Caki2 (cell line): ENCODE results near the gene SPCS3. TPM values are rescaled to one million over a fixed set of nuclear protein-coding genes. Genes with fewer than 3 reads are reported as not detected.
A peak's percentile ranks its signal among the peaks of the same experiment; 100 is the strongest.
"Not testable (repeated sequence)": the region's sequence is repeated elsewhere in the genome, so short reads cannot be mapped to it uniquely, and the experiment has no call there.

ENCODE experiments used
- DNase-seq: peaks from one replicate; pipeline ENCODE4 v3.0.0-alpha.2; 2015; ENCODE audit warnings: low read depth
- in situ Hi-C: cut with HindIII; loops from 2 replicates; pipeline ENCODE4 v1.10.0; 2016; ENCODE audit warnings: low sequenced_read_pairs, low pct_unique_long_range_greater_than_20kb, mixed read lengths
- total RNA-seq: library from RNA; depleted of rRNA; stranded (reverse); fragments of >200 nt; shearing (Covaris generic); gene quantifications from 2 replicates; pipeline ENCODE4 v1.2.3, GENCODE V29; 2014; ENCODE audit warnings: low replicate concordance

The SPCS3 gene
- total RNA-seq, 1 experiment from 2014 or later = 64.6 TPM

GRCh38 chr4:176300565-176300964 lies 19.2 kb upstream of the SPCS3 start:
- in situ Hi-C loops = no loop called here
- DNase-seq = no peak

DNA sequence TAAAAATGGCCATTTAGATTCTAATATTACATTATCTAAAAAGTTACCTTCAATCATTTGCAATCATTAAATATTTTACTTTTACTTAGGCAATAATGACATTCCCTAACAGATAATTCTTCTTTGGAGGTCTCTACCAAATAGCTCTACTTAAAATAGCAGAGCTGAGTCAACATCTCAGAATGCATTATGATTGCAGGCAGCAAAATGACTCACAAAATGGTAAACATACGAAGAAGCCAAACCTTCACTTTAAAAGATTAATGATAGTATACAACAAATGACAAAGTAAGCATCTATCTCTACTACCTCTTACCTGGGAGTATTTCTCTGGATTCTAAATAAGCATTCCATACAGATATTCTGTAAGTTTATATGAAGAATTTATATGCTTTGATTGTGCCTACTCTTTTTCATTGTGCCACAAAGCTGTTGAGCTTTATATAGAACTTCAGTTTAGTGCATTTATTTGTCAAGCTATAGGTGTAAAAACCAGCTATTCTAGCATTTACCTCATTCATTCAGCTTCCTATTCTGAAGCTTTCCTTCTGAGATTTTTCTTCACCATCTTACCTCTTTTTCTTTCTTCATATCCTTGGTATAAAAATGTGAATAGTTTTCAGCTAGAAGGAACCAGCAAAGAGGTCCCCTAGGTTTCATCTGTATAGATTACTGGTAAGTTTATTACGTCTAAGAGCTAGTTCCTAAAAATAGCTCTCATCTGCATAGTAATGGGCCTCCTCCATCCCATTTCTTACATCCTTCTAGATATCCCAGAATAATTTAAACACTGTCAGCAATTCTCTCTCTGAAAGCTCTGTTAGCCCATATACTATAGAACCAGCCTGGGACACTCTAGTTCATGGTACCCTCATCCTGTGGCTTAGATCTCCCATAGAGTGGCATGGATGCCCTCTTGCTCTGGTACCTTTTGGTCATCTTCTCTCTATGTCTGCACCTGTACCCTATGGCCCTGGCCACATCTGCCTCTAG lies 17.2 kb upstream of the SPCS3 start:
- in situ Hi-C loops = no loop called here
- DNase-seq = peak; percentile 37

DNA sequence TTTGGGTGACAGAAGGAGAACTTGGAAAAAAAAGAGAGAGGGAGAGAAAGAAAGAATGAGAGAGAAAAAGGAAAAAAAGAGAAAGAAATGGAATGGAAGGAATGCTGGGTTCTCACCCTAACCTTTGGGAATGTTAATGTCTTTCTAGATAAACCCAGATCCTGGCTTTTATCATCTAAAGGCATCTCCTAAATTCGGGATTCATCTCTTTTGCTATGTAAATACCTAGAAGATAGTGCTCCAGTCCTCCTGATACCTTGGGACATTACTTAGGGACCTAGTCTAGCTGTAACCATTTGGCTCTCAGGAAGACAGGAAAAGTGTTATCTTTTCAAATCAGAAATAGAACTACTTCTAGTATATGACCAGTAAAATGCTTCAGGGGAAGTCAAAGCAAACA lies 15.8 kb upstream of the SPCS3 start:
- DNase-seq = no peak
- in situ Hi-C loops = no loop called here

DNA sequence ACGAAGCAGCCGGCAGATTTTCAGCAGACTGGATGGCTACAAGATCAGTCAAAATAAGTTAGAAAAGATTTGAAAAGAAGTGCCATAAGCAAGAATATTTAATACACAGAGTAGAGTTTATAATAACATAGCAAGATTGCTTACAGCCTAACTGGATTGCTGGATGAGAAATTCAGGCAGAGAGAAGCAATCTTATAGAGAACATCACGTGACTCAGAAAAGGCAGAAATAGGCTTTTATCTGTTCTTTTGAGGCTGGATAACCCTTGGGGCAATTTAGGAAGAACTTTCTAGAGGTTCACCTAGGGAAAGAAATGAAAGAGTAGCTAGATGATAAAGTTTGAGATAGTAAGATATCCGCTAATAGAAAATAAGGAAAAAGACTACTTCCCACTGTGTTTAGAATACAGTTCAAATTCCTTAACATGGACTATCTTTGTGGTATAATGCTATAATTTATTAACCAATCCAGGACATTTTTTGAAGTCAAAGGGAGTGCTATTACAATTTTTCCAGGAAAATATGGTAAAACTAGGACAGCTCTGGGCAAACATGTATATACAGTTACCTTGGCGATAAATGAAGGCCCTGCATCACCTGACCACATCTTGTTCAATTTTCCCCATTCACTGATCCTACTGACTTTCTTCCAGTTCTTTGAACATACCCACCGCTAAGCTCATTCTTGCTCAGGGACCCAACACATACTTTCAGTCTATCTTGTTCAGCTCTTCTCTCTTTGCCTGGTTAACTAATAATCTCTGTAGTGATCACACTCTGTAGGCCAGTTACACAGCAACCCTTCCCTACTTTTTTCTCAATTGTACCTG lies 12.7 kb upstream of the SPCS3 start:
- in situ Hi-C loops = no loop called here
- peak; percentile 60 for DNase-seq

DNA sequence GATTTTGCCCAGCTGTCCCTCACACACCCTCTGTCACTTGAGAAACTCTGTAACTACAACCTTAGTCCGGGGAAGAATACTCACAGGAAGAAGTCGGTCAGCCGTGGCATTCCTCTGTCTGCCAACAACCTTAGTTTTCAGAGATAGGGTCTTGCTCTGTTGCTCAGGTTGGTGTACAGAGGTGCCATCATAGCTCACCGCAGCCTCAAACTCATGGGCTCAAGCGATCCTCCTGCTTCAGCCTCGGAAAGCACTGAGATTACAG lies 12.2 kb upstream of the SPCS3 start:
- DNase-seq = no peak
- in situ Hi-C loops = no loop called here

GRCh38 chr4:176308441-176308840 lies 11.3 kb upstream of the SPCS3 start:
- DNase-seq = no peak
- in situ Hi-C loops = no loop called here

DNA sequence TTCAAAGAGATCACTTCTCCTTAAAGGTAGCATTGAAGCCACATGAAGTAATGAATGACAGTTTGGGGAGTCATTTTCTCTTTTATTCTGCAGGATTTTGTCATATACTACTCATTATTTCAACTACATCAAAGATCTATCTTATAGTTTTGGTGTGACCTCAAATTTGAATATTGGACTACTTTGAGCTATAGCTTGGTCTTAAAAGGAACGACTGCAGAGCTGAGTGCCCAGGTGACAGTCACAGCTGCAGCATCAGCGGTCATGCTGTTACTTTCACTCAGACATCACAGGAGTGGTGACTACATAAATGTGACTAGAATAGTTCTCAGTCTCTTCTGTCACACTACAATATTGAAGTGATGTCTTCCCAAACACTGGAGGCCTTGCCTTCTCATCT lies 10.7 kb upstream of the SPCS3 start:
- no peak for DNase-seq
- in situ Hi-C loops = no loop called here

- no peak for DNase-seq
- in situ Hi-C loops = no loop called here
Measured at GRCh38 chr4:176309772-176310171, 10.0 kb upstream of the SPCS3 start.

DNA sequence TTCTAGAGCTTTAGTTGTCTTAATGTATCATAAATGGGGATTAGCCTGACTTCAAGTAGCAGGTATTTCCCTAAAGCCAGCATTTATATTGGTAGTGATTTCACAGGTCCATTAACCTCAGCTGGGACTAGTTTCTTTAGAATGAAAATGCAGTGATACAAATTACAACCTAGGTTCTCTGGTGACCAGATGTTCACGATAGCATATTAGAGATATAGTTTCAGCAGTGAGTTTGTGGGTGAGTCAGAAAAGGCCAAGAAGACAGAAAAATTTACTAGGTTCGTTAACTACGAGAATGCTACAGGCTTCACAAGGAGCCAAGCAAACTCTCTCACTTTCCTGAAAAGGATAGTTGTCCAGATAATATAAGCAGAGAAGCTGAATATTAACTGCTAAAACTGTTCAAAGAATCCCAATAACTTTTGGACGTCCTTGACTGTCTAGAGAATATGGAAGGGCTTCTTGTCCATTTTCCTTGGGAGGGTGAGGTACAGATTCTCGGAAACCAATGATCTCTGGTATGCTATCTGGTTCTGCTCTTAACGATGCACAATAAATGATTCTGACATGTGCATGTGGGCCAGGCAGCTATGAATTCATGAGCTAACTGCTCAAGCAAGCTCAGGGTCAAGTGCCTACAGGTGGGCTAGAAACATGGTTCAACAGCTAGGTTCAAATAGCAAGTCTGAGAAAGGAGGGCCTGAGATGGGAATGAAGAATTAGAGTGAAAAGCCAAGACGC lies 6.0 kb upstream of the SPCS3 start:
- no peak for DNase-seq
- in situ Hi-C loops = no loop called here

DNA sequence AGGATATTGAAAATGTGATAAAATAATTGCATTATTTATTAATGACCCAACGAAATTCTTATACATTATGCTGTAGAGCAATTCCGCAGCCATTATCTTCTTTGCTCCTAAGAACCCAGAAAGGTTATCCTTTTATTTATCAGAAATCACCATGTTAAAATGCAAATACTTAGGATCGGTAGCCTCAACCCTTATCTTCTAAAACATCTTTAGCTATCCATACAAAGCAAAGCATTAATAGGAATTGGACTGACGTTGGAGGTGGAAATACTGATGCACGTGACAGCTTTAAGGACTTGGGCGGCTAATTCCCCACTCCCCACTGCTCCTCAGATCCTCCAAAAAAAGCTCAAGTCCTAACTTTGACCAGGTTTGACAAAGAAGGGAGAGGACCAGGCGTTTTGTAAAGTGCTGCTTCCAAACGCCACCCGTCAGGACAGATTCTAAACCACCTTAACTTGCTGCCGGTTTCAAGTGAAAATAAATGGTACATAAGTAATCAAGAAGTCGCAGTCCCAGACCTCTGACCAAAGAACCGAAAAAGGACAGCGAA lies 539 bp upstream of the SPCS3 start:
- DNase-seq = no peak
- in situ Hi-C loops = no loop called here

DNA sequence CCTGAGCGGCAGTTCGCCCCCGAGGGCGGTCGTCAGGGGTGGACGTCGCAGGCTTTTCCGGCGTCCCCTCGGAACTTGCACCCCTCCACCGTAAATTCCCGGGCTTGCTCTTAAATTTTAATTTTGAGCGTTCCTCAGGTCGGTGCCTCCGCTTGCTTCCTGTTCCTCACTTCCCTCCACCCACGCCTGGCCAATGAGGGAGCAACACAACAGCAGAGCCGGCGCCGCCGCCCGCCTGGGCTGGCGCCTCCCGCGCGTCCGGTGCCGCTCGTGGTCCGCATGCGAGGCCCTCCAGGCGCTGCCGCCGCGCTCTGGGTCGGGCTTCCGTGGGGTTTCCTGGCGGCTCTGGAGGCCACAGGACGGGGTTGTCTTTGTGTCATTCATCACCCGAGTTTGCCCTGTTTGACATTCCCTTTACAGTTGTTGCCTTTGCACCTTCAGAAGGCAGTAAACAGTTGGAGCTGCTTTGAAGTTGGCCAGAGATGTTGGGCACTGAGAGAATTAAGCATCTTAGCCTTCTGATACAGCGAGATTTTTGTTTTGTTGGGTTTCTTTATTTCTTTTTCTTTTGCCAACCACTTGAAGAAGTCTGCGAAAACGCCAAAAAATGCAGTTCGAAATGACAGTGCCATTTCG lies 692 bp downstream of the SPCS3 start:
- in situ Hi-C loops = no loop called here
- peak; percentile 72 for DNase-seq

DNA sequence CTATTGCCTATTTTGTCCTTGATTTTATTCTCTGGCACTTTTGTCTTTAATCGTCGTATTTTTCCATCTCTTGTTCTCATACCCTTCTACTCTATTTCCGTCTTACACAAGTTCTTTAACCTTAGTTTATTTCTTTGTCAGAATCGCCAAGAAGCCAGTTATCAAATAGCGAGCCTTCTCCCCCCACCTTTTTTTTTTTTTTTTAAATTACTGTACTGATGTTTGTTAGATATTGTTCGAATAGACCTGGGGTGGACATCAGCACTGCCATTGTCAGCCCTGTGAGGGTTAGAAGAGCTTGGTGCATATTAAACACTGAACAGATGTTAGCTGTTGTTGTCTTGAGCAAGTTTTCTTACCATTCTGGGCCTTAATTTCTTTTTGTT lies 1.2 kb downstream of the SPCS3 start:
- in situ Hi-C loops = no loop called here
- peak; percentile 22 for DNase-seq

DNA sequence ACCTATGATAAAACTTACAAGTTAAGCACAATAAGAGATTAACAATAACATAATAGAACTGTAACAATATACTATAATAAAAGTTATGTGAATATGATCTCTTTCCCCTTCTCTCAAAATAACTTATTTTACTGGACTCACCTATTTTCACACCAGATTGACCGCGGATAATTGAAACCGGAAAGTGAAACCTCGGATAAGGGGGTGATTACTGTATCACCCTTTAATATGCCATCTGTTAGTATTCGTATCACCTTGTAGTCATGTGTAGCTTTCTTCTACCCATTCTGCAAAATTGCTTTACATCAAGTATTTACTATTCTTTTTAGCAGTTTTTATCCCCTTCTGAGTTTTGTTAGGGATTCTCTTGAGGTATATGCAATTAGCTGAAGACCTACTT lies 1.8 kb downstream of the SPCS3 start:
- in situ Hi-C loops = no loop called here

GRCh38 chr4:176323511-176324160 lies 3.9 kb downstream of the SPCS3 start:
- in situ Hi-C loops = no loop called here
- no peak for DNase-seq

More for the DNA sequence above, 1.8 kb downstream of the SPCS3 start:
- no peak for DNase-seq

- in situ Hi-C loops = loop anchor here (25.0 kb wide), 2 partner anchors 313 to 413 kb away; no protein-coding TSS in a partner anchor
- not testable (repeated sequence) for DNase-seq
Measured at GRCh38 chr4:176324876-176325275, 5.1 kb downstream of the SPCS3 start.

DNA sequence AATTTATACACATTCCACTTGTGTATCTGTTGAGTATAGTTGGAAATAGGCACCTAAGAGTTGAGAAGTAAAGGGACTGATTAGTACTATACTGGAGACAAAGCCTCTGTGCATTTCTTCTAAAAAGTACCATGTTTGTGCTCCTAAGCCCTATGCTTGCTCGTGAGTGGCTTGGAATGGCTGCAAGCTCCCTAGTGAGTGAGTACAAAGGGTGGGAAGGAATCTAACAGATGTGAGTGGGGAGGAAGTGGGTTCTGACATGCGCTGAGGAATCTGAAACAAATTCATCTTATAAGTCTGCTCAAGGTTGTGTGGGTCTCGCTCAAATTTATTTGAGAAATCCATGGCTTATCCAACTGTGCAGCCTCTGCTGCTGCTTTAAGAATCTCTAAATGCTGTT lies 13.3 kb downstream of the SPCS3 start:
- DNase-seq = no peak
- in situ Hi-C loops = loop anchor here (25.0 kb wide), 2 partner anchors 321 to 421 kb away; no protein-coding TSS in a partner anchor

DNA sequence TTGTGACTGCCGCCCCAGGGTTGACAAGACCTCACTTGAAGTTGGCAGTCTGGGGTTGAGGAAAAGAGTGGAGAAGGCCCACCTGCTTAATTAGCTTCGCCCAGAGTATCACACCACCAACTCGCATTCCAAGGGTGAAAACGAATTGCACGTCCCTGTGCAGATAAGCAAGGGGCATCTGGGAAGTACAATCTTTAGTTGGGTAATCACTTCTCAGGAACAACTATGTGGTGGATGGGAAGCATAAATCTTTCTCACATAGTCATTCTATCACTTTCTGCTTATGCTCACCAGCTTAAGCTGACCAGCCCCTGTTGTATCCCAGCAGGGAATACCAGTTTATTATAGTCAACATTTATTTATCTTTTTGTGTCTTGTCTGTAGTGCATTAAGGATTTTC lies 14.3 kb downstream of the SPCS3 start:
- in situ Hi-C loops = loop anchor here (25.0 kb wide), 2 partner anchors 322 to 422 kb away; no protein-coding TSS in a partner anchor
- DNase-seq = no peak
